ENCODE data around the gene CYTH3. TPM values are rescaled to one million over a fixed set of nuclear protein-coding genes. Genes with fewer than 3 reads are reported as not detected.

The CYTH3 gene
- polyA plus RNA-seq, 3 donors = 5.2 to 28.5 (median 23.2) TPM

DNA sequence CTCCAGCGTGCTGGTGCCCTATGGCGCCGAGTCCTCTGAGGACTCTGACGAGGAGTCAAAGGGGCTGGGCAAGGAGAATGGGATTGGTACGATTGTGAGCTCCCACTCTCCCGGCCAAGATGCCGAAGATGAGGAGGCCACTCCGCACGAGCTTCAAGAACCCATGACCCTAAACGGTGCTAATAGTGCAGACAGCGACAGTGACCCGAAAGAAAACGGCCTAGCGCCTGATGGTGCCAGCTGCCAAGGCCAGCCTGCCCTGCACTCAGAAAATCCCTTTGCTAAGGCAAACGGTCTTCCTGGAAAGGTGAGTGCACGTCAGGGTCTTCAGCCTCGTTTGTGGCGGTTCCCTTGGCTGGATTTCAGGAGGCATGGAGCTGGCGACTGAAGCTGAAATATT is 122.4 kb downstream of the CYTH3 start:
- WGBS, 3 donors = 87 to 91% (median 90%) methylated on average over 19 of the region's 19 CpGs
- no peak overlapping the region for H3K27ac ChIP-seq (ENCODE audit: low read depth, low read length)

DNA sequence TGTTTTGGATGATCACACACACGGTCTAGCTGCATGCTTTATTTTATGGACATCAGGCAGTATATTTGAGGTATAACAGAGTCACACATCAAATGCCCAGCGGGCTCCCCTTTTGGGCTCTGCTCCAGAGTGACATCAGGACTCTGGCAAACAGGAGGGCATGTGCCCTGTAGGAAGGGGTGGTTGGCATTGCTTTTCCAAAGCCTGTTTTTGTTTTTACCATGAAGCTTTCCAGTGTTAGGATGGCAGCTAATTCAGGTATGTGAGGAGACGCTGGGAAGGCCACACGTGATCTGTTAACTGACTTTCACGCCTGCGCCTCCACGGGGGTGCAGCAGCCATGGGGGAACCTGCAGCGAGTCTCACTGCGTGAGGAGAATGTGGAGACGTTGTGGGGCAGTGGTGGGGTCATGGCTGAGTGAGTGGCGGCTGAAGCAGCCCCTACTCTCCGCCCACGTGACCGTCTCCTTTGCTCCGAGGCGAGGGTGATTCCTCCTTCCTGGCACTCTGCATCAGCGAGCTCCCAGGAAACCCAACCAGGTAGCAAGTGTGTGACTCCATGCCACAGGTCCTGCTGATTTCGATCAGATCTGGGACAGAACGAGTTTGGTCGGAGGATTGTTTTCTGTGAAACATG is 123.6 kb downstream of the CYTH3 start:
- 88 to 90% (median 90%) methylated on average over 20 of the region's 20 CpGs for WGBS, 3 donors
- no peak overlapping the region for H3K27ac ChIP-seq (ENCODE audit: low read depth, low read length)

DNA sequence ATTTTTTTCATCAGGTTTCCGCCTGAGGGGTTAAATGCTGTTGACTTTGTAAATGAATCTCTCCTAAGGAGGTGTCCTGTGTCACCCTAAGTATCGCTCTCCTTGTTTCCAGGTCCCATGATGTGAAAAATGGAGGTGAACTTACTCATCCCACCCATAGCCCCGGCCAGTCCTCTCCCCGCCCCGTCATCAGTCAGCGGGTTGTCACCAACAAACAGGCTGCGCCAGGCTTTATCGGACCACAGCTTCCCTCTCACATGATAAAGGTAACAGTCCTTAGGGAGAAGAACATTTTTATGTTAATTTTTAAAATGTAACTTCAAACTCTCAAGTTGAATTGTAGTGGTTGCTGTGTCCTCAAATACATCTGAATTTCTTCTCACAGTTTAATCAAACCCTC is 124.8 kb downstream of the CYTH3 start:
- H3K27ac ChIP-seq (ENCODE audit: low read depth, low read length) = no peak overlapping the region
- WGBS, 3 donors = 90 to 97% (median 95%) methylated on average over 8 of the region's 8 CpGs

DNA sequence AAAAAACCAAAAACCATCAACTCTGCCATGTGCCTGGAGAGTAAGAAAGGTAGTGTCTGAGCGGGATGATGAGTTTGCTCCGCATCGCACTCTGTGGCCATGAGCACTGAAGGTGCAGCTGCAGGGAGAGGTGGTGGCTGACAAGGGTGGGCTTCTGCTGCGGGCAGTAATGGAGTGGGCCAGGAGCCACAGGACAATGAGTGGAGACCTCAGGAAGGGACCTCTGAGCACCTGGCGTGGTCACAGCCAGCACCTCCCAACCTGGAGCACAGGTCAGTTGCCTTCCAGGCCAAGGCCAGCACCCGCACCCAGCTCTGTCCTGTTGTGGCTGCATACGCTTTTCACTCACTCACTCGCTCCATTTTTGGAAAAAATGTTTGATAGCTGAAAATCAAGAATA is 125.8 kb downstream of the CYTH3 start:
- WGBS, 3 donors = 96 to 98% (median 96%) methylated on average over 8 of the region's 8 CpGs
- H3K27ac ChIP-seq (ENCODE audit: low read depth, low read length) = no peak overlapping the region

DNA sequence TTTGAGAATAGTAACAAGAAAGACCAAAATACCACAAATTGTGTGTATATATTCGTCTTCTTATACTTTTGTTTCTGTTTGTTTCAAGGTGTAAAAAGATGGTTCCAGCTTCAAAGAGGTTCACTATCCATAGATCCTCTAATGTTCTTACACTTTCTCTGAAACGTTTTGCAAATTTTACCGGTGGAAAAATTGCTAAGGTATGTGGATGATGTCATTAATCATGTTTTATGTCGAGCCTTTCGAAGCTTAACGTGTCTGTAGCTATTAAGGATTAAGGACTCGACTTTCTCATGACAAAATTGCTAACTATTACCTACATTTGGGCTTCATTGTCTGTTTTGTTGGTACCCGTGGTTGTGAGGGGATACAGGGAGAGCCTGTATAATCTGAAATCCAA is 128.4 kb downstream of the CYTH3 start:
- WGBS, 3 donors = 76 to 88% (median 78%) methylated on average over 8 of the region's 8 CpGs

DNA sequence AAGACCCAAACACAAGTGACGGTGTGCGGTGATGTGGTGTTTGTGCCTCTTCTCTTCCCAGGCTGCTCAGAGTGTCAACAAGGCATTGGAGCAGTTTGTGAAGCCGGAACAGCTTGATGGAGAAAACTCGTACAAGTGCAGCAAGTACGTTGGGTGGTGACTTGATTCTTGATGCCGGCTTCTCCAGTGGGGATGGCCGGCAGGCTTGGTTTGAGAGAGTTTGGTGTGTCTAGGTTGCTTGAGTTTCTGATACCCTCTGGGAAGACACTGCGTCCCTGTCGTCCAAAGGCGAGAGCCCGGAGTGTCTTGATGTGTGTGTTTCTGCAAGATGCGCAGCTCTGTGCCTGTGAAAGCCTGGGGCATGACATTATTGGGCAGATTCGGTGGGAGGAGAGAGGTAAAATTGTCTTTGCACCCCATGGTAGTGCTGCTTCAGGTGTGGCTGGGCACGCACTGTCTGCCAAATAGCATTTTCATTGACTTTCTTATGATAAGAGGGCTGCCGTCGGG is 129.5 kb downstream of the CYTH3 start:
- H3K27ac ChIP-seq (ENCODE audit: low read depth, low read length) = no peak overlapping the region
- WGBS, 3 donors = 96% methylated on average over 16 of the region's 16 CpGs

More for the DNA sequence above, 128.4 kb downstream of the CYTH3 start:
- H3K27ac ChIP-seq (ENCODE audit: low read depth, low read length) = no peak overlapping the region

DNA sequence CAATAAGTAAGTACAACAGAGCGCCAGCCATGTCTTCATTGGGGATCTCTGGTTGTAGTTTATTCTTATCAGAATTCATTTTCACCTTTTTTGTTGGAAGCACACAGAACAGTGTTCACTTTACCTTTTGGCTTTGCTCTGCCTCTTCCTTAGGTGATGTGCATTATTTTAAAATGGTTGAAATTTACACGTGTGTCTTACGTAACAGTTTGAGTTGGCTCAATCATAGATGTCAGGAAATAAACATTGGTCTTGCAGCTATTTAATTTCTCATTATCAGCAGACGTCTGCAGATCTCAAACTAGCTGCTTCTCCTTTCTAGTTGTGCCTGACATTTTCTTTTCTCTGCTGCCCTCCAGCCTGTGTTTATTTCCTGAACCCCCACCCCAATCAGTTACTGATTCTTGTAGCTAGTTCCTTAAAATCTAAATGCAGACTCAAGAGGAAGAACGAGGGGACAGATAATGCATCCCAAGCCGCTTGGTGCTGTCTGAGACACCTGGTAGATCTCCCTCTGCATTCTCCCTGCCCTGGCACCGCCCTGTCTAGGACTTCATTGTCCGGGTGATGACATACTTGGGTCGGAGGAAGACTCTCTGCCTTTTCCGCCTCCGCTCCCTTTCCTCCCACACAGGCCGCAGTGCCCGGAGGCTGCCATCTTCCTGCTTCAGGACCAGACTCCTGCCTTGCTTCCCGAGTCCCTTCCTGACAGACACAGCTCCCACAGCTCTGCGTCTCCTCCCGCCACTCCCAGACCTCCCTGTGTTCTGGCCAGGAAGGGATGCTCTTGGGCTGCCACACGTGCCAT is 133.0 kb downstream of the CYTH3 start:
- 64 to 78% (median 74%) methylated on average over 17 of the region's 17 CpGs for WGBS, 3 donors
- H3K27ac ChIP-seq (ENCODE audit: low read depth, low read length) = no peak overlapping the region

DNA sequence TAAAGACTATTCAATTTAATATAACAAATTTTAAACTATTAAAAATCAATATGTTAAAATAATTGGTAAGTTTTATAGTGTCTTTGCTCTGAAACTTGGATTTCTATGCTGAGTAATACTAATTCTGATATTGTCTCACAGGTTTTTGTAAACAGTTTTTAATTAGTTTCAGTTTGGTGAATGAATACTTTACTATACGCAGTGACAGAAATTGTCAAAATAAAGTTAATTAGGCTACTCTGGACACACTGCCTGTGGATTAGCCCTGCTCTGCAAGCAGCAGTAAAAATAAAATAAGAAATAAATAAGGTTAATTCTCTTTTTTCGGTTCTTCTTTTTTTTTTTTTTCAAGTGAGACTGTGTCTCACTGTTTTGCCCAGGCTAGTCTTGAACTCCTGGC is 135.9 kb downstream of the CYTH3 start:
- no peak overlapping the region for H3K27ac ChIP-seq (ENCODE audit: low read depth, low read length)
- WGBS, 3 donors = 93 to 96% (median 95%) methylated on average over 2 of the region's 2 CpGs

DNA sequence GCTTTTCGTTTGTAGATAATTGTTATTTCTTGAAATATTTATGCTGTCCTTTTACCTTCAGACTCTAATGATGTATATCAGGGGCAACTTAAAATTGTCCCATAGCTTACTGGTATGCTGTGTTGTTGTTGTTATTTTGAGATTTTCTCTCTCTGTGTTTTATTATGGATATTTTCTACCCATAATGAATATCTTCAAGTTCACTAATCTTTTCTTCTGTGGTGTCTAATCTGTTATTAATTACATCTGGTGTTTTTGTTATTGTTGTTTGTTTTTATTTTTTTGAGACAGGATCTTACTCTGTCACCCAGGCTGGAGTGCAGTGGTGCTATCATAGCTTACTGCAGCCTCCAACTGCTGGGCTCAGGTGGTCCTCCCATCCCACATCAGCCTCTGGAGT is 139.2 kb downstream of the CYTH3 start:
- H3K27ac ChIP-seq (ENCODE audit: low read depth, low read length) = no peak overlapping the region
- WGBS, 3 donors = 90 to 98% (median 95%) methylated on average over 1 of the region's 1 CpG

DNA sequence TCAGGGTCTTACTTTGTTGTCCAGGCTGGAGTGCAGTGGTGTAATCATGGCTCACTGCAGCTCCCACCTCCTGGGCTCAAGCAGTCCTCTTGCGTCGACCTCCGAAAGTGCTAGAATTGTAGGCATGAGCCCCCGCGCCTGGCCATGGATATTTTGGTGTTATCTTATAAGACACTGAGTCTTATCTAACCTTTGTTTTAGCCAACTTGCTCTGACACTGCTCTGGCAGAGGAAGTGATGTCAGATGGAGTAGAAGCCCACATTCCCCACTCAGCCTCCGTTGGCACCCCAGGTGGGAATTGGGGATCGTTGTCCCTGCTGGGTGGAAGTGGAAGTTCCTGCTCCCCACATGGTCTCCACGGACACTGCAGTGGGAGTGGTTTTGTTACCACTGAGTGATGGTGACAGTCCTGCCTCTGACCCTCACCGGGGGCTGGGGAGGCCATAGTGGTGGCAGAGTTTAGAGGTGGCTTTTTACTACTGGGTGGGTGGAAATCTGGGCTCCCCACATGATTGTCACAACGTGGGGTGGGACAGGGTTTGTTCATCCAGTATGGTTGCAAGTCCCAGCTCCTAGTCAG is 142.3 kb downstream of the CYTH3 start:
- 89 to 91% (median 89%) methylated on average over 10 of the region's 10 CpGs for WGBS, 3 donors

DNA sequence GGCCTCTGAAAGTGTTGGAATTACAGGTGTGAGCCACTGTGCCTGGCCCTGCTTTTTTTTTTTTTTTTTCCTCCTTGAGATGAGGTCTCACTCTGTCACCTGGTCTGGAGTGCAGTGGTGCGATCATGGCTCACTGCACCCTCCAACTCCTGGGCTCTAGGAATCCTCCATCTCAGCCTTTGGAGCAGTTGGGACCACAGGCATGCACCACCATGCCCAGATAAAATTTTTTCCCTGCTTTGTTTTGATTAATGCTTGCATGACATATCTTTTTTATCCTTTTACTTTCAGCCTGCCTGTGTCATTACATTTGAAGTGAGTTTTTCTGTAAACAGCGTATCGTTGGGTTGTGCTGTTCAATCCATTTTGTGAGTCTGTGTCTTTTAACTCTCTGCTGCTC is 144.2 kb downstream of the CYTH3 start:
- 90 to 95% (median 93%) methylated on average over 3 of the region's 3 CpGs for WGBS, 3 donors
- no peak overlapping the region for H3K27ac ChIP-seq (ENCODE audit: low read depth, low read length)

More for the DNA sequence above, 142.3 kb downstream of the CYTH3 start:
- H3K27ac ChIP-seq (ENCODE audit: low read depth, low read length) = no peak overlapping the region

DNA sequence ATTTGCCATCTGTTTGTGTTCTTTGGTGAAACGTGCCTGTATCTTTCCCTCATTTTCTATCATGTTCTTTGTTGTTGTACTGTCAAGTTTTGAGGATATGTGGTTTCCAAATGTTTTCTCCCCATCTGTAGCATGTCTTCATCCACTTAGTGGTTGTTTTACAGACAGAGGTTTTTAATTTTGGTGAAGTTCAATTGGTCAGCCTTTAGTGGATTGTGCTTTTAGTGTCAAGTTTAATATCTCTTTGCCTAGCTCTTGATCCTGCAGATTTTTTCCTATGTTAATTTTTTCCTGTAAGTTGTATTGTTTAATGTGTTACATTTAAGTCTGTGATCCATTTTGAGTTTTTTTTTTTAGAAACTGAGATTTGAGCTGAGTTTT is 145.3 kb downstream of the CYTH3 start:
- WGBS, 3 donors = 44 to 69% (median 66%) methylated on average over 1 of the region's 1 CpG
- H3K27ac ChIP-seq (ENCODE audit: low read depth, low read length) = no peak overlapping the region

DNA sequence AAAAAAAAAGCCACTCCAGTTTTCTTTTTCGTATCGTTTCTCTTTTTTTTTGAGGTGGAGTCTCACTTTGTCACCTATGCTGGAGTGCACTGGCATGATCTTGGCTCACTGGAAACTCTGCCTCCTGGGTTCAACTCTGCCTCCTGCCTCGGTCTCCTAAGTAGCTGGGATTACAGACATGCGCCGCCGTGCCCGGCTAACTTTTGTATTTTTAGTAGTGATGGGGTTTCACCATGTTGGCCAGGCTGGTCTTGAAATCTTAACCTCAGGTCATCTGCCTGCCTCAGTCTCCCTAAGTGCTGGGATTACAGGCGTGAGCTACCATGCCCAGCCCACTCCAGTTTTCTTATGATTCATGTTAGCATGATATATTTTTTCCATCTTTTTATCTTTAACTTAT is 148.6 kb downstream of the CYTH3 start:
- H3K27ac ChIP-seq (ENCODE audit: low read depth, low read length) = no peak overlapping the region
- 97 to 100% (median 98%) methylated on average over 8 of the region's 8 CpGs for WGBS, 3 donors

DNA sequence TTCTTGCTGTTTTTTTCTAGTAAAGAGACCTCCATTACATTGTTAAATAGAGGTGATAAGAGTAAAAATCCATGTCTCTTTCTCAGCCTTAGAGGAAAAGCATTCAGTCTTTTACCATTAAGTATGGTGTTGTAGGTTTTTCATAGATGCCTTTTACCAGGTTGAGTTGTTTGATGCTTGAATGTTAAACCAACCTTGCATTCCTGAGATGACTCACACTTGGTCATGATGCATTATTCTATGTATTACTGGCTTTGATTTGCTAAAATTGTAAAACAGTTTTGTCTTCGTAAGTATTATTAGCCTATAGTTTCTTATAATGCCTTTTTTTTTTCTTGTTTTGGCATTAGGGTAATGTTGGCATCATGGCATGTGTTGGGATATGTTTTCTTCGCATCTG is 151.3 kb downstream of the CYTH3 start:
- no peak overlapping the region for H3K27ac ChIP-seq (ENCODE audit: low read depth, low read length)
- WGBS, 3 donors = 49 to 97% (median 66%) methylated on average over 2 of the region's 2 CpGs

DNA sequence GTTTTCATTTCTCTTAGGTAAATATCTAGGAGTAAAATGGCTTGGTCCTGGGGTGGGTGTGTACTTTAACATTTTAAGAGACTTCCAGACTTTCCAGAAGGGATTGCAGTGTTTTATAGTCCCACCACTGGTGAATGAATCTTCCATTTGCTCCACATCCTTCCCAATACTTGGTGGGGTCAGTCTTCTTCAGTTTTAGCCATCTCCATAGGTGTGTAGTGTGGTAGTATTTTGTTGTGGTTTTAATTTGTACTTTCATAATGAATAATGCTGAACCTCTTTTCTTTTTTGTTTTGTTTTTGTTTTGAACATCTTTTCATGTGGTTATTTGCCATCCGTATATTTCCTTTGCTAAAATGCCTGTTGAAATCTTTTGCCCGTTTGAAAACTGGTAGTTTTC is 154.9 kb downstream of the CYTH3 start:
- 82 to 87% (median 86%) methylated on average over 2 of the region's 2 CpGs for WGBS, 3 donors
- no peak overlapping the region for H3K27ac ChIP-seq (ENCODE audit: low read depth, low read length)

DNA sequence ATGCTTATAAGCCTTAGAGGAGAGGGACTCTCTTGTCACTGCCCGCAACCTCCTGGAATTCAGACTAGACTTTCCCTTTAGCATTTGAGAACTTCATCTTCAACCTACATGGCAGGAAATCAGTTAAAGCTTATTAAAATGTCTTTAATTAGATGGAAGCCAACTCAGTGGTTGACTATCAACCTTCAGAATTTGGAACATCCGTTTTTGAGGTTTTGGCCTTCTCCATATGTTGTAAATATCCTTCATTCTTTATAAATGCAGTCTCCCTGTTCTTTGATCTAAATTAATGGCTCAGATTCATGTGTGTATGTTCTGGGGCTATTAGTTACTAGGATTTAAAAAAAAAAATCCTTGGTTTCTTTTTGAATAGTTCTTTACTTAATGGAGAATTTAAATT is 156.2 kb downstream of the CYTH3 start:
- 87 to 89% (median 89%) methylated on average over 2 of the region's 2 CpGs for WGBS, 3 donors
- no peak overlapping the region for H3K27ac ChIP-seq (ENCODE audit: low read depth, low read length)

Measured in adipose tissue (tissue), 3 donors.